ENCODE data around the gene ME1. TPM values are rescaled to one million over a fixed set of nuclear protein-coding genes. Genes with fewer than 3 reads are reported as not detected.
A peak's percentile ranks its signal among the peaks of the same experiment; 100 is the strongest.

ME1 gene
- total RNA-seq, 2 donors from 2014 or later, result 7.5 to 15.4 TPM

- H3K9me3 ChIP-seq (ENCODE audit: control insufficient read depth, low read length), result no peaks in the 10 kb centered on the region
- no peaks in the 10 kb centered on the region for H3K36me3 ChIP-seq (ENCODE audit: control insufficient read depth, insufficient read depth, low read length)
- no peak for DNase-seq
- WGBS, 2 experiments (ENCODE audit: insufficient coverage in 1 of 2, insufficient read length in 1 of 2), result 88 to 92% methylated on average over 4 of the region's 4 CpGs
- TF ChIP-seq, protein P1, sequence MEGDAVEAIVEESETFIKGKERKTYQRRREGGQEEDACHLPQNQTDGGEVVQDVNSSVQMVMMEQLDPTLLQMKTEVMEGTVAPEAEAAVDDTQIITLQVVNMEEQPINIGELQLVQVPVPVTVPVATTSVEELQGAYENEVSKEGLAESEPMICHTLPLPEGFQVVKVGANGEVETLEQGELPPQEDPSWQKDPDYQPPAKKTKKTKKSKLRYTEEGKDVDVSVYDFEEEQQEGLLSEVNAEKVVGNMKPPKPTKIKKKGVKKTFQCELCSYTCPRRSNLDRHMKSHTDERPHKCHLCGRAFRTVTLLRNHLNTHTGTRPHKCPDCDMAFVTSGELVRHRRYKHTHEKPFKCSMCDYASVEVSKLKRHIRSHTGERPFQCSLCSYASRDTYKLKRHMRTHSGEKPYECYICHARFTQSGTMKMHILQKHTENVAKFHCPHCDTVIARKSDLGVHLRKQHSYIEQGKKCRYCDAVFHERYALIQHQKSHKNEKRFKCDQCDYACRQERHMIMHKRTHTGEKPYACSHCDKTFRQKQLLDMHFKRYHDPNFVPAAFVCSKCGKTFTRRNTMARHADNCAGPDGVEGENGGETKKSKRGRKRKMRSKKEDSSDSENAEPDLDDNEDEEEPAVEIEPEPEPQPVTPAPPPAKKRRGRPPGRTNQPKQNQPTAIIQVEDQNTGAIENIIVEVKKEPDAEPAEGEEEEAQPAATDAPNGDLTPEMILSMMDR (conservative IDR thresholded peaks at IDR 0.05), result no peak
- Mint-ChIP-seq H3K4me1 (no peaks in the 10 kb centered on the region), H3K9me3 (peaks cover 9% of the 10 kb centered on the region), H3K27me3 (ENCODE audit: insufficient read depth) (no peaks in the 10 kb centered on the region), H3K36me3 (ENCODE audit: low read depth) (no peaks in the 10 kb centered on the region), H3K27ac (no peak overlapping the region), H3K4me3 (no peak overlapping the region)
- no peaks in the 10 kb centered on the region for H3K27me3 ChIP-seq (ENCODE audit: control insufficient read depth, insufficient read depth, low read length, poor library complexity, severe bottlenecking)
- H3K4me1 ChIP-seq (ENCODE audit: control insufficient read depth, insufficient read depth, low read length), result no peaks in the 10 kb centered on the region
- H3K27ac ChIP-seq (ENCODE audit: low read depth, low read length), result no peak overlapping the region
- H3K9ac ChIP-seq (ENCODE audit: extremely low read depth, low read length, poor library complexity, severe bottlenecking), result no peak overlapping the region
- H3K4me3 ChIP-seq (ENCODE audit: low read length), result no peak overlapping the region
These were observed 144.9 kb downstream of the ME1 start for GRCh38 chr6:83285917-83286316.

DNA sequence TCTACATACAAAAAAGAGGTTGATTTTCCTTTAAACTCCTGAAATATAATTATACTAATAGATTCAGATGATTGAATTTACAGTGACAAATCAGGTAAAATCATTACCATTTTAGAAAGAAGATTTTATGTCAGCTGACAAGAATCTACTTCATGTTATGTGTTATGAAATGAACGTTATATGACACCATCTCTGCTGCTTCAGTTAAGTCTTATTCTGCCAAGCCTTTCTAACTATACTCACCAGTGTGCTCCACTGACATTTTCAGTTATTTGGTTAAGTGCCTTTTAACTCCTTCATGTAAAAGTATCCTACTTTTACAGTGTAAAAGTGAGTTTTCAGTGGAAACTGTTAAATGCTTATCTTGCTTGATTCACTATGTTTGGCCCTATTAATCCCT lies 157.3 kb downstream of the ME1 start:
- TF ChIP-seq, protein P1 (conservative IDR thresholded peaks at IDR 0.05), result no peak

DNA sequence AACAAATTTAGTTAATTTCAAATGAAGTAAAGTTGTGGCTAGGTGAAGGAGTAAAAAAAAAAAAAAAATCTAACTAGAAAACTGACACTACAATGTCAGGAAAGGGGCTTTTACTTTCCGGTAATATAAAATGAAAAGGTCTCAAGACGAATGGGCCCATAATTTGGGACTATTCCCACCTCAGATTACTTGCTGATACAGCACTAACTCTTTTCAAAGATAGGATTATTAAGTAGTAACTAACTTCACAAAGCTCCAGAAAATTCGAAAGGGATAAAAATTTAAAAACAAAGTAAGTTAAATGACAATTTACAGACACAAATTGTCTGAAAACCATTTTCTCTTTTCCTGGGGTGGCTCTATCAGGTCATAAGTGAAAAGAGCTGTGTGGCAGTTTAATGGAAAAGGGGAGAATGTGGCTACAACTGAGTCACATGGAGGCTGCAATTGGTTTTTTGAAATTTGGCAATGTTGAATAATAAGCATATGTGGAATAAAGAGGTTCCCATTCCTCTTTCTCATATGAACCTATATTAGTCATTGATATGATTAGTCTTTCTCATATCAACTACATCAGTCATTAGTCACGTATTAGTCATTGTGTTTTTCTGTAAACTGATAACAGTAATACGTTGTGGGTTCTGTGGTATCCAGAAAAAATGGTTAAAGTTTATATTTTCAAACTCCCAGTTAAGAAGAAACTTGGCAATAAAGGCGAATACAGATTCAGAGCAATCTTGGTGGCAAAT lies 159.7 kb downstream of the ME1 start:
- Histone ChIP-seq H3K4me3 (ENCODE audit: low read length) (no peak overlapping the region), H3K36me3 (ENCODE audit: control insufficient read depth, insufficient read depth, low read length) (no peaks in the 10 kb centered on the region), H3K27me3 (ENCODE audit: control insufficient read depth, insufficient read depth, low read length, poor library complexity, severe bottlenecking) (no peaks in the 10 kb centered on the region), H3K9me3 (ENCODE audit: control insufficient read depth, low read length) (no peaks in the 10 kb centered on the region), H3K27ac (ENCODE audit: low read depth, low read length) (no peak overlapping the region), H3K9ac (ENCODE audit: extremely low read depth, low read length, poor library complexity, severe bottlenecking) (no peak overlapping the region), H3K4me1 (ENCODE audit: control insufficient read depth, insufficient read depth, low read length) (no peaks in the 10 kb centered on the region)
- H3K9me3 Mint-ChIP-seq, result no peaks in the 10 kb centered on the region
- TF ChIP-seq, protein P1 (conservative IDR thresholded peaks at IDR 0.05), result no peak
- no peaks in the 10 kb centered on the region for H3K4me1 Mint-ChIP-seq
- no peak for DNase-seq
- H3K4me3 Mint-ChIP-seq, result no peak overlapping the region
- peak overlapping the region; percentile 26 for H3K27ac Mint-ChIP-seq
- 94 to 96% methylated on average over 2 to 6 of the region's 6 CpGs for WGBS, 2 experiments (ENCODE audit: insufficient coverage in 1 of 2, insufficient read length in 1 of 2)
- H3K27me3 Mint-ChIP-seq (ENCODE audit: insufficient read depth), result no peaks in the 10 kb centered on the region
- peaks cover 4% of the 10 kb centered on the region for H3K36me3 Mint-ChIP-seq (ENCODE audit: low read depth)

More for the DNA sequence above, 157.3 kb downstream of the ME1 start:
- Mint-ChIP-seq H3K36me3 (ENCODE audit: low read depth) (peaks cover 6% of the 10 kb centered on the region), H3K4me1 (no peaks in the 10 kb centered on the region), H3K27me3 (ENCODE audit: insufficient read depth) (no peaks in the 10 kb centered on the region), H3K4me3 (no peak overlapping the region), H3K27ac (no peak overlapping the region), H3K9me3 (no peaks in the 10 kb centered on the region)
- no peak overlapping the region for H3K9ac ChIP-seq (ENCODE audit: extremely low read depth, low read length, poor library complexity, severe bottlenecking)
- no peak for DNase-seq
- no peaks in the 10 kb centered on the region for H3K4me1 ChIP-seq (ENCODE audit: control insufficient read depth, insufficient read depth, low read length)
- no peak overlapping the region for H3K27ac ChIP-seq (ENCODE audit: low read depth, low read length)
- 100% methylated on average over 1 of the region's 1 CpG; no CpG with 5 or more reads in 1 of the 2 experiments for WGBS, 2 experiments (ENCODE audit: insufficient coverage in 1 of 2, insufficient read length in 1 of 2)
- no peaks in the 10 kb centered on the region for H3K9me3 ChIP-seq (ENCODE audit: control insufficient read depth, low read length)
- H3K36me3 ChIP-seq (ENCODE audit: control insufficient read depth, insufficient read depth, low read length), result no peaks in the 10 kb centered on the region
- H3K4me3 ChIP-seq (ENCODE audit: low read length), result no peak overlapping the region
- no peaks in the 10 kb centered on the region for H3K27me3 ChIP-seq (ENCODE audit: control insufficient read depth, insufficient read depth, low read length, poor library complexity, severe bottlenecking)
